Right kidney (tissue), 9 donors: Measurements from ENCODE around the gene REPIN1.

ENCODE experiments used
- DNase-seq: peaks from one replicate; pipeline ENCODE4 v3.0.0-alpha.2; 2016
- long read RNA-seq, 8 donors: transcript quantifications; one replicate each; lab custom pipeline, GENCODE V29; 2026

The REPIN1 gene
- long read RNA-seq, donor 1, transcript REPIN1-202 (1 exons, 2,876 nt) = major isoform, 126 of 148 reads
- long read RNA-seq, donor 1, transcript REPIN1-203 (2 exons, 2,969 nt) = minor isoform, 11 of 148 reads
- long read RNA-seq, donor 1, partial matches to known transcripts = 0 of 148 reads
- long read RNA-seq, donor 1, other reads (novel, unspliced or antisense) = 0 of 148 reads
- long read RNA-seq, donor 2, transcript REPIN1-214 (3 exons, 2,058 nt) = minor isoform, 8 of 83 reads
- long read RNA-seq, donor 2, transcript REPIN1-202 (1 exons, 2,876 nt) = major isoform, 68 of 83 reads
- long read RNA-seq, donor 2, partial matches to known transcripts = 0 of 83 reads
- long read RNA-seq, donor 2, other reads (novel, unspliced or antisense) = 0 of 83 reads
- long read RNA-seq, donor 3, transcript REPIN1-202 (1 exons, 2,876 nt) = major isoform, 62 of 77 reads
- long read RNA-seq, donor 3, transcript REPIN1-203 (2 exons, 2,969 nt) = minor isoform, 5 of 77 reads
- long read RNA-seq, donor 3, partial matches to known transcripts = 0 of 77 reads
- long read RNA-seq, donor 3, other reads (novel, unspliced or antisense) = 0 of 77 reads
- long read RNA-seq, donor 4, transcript REPIN1-202 (1 exons, 2,876 nt) = major isoform, 99 of 121 reads
- long read RNA-seq, donor 4, transcript REPIN1-214 (3 exons, 2,058 nt) = minor isoform, 7 of 121 reads
- long read RNA-seq, donor 4, transcript REPIN1-203 (2 exons, 2,969 nt) = minor isoform, 9 of 121 reads
- long read RNA-seq, donor 4, partial matches to known transcripts = 0 of 121 reads
- long read RNA-seq, donor 4, other reads (novel, unspliced or antisense) = 0 of 121 reads
- long read RNA-seq, donor 5, transcript REPIN1-214 (3 exons, 2,058 nt) = minor isoform, 5 of 122 reads
- long read RNA-seq, donor 5, transcript REPIN1-203 (2 exons, 2,969 nt) = minor isoform, 13 of 122 reads
- long read RNA-seq, donor 5, transcript REPIN1-202 (1 exons, 2,876 nt) = major isoform, 98 of 122 reads
- long read RNA-seq, donor 5, partial matches to known transcripts = 0 of 122 reads
- long read RNA-seq, donor 5, other reads (novel, unspliced or antisense) = 0 of 122 reads
- long read RNA-seq, donor 6, transcript REPIN1-214 (3 exons, 2,058 nt) = minor isoform, 11 of 149 reads
- long read RNA-seq, donor 6, transcript REPIN1-202 (1 exons, 2,876 nt) = major isoform, 118 of 149 reads
- long read RNA-seq, donor 6, transcript REPIN1-203 (2 exons, 2,969 nt) = minor isoform, 14 of 149 reads
- long read RNA-seq, donor 6, partial matches to known transcripts = 0 of 149 reads
- long read RNA-seq, donor 6, other reads (novel, unspliced or antisense) = 0 of 149 reads
- long read RNA-seq, donor 7, transcript REPIN1-203 (2 exons, 2,969 nt) = minor isoform, 13 of 205 reads
- long read RNA-seq, donor 7, transcript REPIN1-214 (3 exons, 2,058 nt) = minor isoform, 9 of 205 reads
- long read RNA-seq, donor 7, transcript REPIN1-202 (1 exons, 2,876 nt) = major isoform, 173 of 205 reads
- long read RNA-seq, donor 7, partial matches to known transcripts = 0 of 205 reads
- long read RNA-seq, donor 7, other reads (novel, unspliced or antisense) = 0 of 205 reads
- long read RNA-seq, donor 8, transcript REPIN1-202 (1 exons, 2,876 nt) = major isoform, 80 of 101 reads
- long read RNA-seq, donor 8, transcript REPIN1-203 (2 exons, 2,969 nt) = minor isoform, 12 of 101 reads
- long read RNA-seq, donor 8, transcript REPIN1-214 (3 exons, 2,058 nt) = minor isoform, 6 of 101 reads
- long read RNA-seq, donor 8, partial matches to known transcripts = 0 of 101 reads
- long read RNA-seq, donor 8, other reads (novel, unspliced or antisense) = 0 of 101 reads

- peak; percentile 96 for DNase-seq
Observed at GRCh38 chr7:150368096-150368883, at the start of gene REPIN1. TSS of gene REPIN1 (plus strand) at chr7:150368822. CDS start at chr7:150369712, 890 bp downstream.

DNA sequence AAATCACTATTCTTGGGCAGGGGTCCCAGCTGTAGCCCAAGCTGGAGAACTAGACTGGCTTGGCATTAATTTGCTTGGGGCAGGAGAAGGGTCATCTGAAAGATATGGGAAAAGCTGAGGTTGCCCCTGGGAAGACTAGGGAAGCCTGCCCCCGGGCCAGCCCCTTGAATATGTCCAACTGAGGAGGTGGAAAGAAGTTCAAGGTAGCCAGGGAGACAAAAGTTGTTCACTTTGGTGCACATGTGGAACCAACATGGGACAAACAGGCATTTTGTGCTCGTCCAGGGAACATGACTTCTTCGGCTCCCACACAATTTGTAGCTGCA, 46.9 kb upstream of the REPIN1 start:
- no peak for DNase-seq

DNA sequence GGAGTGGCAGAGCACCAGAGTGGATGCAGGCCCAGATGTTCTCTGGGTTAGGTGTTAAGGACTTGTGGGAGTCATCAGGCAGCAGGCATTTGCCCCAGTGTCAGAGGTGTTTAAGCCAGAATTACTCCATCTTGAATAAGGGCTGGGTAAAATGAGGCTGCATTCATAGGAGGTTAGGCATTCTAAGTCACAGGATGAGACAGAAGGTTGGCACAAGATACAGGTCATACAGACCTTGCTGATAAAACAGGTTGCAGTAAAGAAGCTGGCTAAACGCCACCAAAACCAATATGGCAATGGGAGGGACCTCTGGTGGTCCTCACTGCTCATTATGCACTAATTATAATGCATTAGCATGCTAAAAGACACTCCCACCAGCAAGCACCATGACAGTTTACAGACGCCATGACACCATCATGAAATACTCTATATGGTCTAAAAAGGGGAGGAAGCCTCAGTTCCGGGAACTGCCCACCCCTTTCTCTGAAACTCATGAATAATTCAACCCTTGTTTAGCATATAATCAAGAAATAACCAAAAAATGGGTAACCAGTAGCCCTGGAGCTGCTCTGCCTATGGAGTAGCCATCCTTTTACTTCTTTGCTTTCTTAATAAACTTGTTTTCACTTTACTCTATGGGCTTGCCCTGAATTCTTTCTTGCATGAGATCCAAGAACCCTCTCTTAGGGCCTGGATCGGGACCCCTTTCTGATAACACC, 46.3 kb upstream of the REPIN1 start:
- DNase-seq = no peak

DNA sequence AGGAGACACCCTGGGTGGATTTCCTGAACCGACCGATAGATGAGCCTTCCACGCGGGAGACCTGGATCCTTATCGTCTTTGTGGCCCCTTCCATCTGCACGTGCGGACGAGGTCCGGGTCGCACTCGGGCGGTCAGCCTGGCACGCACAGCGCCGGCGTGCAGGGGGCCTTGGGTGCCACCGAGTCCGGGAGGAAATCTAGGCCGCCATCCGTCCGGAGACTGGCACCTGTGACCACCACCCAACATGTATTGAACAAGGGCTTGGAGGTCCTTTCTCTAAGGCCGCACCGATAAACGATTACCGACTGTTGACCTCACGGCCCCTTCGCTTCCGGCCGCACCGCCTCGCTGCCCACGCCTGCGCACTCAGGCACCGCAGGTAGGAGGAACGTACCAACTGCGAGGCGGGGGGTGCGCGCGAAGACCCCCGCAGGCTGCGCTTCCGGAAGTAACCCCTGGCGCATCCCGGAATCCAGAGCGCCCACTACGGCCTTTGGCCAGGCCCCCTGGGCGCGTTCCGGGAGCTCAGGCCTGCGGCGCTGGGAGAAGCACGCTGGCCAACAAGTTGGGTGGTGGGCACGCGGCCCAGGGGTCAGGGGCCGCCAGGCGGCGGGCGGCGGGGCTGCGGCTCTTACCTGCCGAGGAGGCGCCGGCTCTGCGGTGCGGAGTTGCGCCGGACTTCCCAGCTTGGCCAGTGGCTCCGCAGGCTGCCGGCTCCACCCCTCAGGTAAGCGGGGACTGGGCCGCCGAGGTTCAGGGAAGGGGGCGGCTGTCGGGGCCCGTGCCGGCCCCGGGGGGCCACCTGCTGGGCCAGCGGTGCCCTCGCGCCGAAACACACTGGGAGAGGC, 45.6 kb upstream of the REPIN1 start, which contains the start of the genes ACTR3C and LRRC61:
Gene ACTR3C, minus strand, starts transcription at position 713 of the 849 bp plus-strand sequence. CDS start 28,249 bp downstream, outside the sequence.
Gene LRRC61, plus strand, starts transcription at position 523 of the 849 bp plus-strand sequence. CDS start 13,507 bp downstream, outside the sequence.
- DNase-seq = peak; percentile 88

DNA sequence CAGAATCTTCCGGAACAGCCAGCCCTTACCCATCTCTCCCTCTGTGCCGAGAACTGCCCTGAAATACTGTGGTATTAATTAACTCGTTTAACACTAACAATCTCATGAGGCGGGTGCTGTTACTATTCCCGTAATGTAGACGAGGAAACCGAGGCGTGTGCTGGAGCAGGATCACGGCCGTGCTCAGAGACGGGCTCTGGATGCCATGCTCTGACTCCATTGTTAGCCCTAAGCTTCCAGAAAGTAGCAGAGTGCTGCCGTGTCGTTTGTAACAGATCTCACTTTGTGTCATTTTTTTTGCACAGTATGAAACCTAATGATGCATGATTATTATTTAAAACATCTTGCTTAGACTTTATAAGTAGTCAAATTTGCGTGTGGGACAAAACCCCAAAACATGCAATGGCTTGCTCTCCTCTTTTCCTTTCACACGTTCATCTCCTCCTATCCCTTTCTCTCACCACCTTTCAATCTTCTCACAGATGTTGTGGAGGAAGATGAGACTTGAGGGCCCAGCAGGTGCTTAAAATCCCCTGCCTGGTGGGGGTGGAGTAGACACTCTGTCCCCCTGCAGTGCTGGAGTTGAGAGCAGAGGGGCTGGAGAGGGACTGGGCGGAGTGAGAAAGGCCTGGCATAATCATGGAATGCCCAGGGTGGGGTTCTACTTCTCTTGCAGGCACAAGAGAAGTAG, 44.8 kb upstream of the REPIN1 start:
- peak; percentile 53 for DNase-seq

DNA sequence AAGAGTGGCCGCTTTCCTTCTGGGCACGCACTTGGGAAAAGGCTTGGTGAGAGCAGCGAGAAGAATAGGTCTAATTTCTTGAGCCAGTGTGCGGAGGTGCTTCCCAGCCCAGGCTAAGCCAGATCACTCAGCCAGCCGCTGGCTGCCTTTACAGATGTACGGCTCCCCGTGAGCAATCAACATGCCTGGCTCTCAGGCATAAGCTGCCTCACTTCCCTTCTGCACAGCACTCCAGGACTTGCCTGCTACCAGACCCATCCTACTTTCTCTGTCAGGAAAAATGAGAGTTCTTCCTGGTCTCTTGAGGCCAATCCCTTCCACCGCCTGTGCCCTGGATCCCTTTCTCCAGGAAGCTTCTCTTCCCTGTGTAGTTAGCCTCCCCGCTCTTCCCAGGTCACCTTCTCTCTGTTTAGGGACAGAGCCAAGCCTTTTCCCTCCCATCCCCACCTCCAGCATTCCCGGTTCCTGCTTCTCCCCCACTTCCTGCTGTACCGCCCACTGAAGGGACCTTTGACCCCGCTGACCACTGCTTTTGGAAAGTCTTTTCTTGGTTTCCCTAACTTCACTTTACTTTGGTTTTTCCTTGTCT, 44.2 kb upstream of the REPIN1 start:
- no peak for DNase-seq

DNA sequence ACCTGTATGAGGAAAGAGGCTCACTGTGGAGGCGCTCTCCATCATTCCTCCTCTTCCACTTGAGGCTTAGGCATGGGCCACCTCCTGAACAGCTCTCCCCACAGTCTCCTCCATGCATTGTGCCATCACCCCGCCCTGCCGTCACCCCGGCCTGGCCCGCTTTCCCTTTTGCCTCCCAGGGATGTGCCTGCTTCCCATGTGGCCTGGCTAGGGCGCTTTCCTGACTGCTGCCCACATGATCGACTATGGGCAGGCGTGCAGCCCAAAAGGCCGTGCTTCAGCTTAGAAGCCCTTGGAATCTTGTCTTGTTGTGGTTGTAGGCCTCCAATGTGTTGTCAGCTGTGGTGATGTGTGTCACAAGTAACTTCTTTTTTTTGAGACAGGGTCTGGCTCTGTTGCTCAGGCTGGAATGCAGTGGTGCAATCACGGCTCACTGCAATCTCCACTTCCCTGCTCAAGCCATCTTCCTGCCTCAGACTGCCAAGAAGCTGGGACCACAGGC, 43.5 kb upstream of the REPIN1 start:
- DNase-seq = no peak

- DNase-seq = no peak
Observed at GRCh38 chr7:150325901-150326300, 42.7 kb upstream of the REPIN1 start.

- no peak for DNase-seq
Observed at GRCh38 chr7:150326657-150327268, 41.9 kb upstream of the REPIN1 start.

DNA sequence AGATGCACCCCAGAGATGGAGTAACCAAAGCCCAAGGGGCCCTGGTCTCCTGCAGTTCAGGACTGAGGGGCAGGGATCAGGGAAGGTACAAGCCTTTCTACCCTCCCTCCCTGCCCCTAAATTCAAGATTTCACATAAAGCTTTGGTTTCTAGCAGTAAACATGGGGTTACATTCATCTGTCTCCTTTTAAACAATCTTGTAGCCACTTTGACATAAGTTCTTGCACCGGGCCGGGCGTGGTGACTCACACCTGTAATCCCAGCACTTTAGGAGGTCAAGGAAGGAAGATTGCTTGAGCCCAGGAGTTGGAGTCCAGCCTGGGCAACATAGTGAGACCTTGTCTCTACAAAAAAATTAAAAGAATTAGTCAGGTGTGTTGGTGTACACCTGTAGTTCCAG, 41.3 kb upstream of the REPIN1 start:
- DNase-seq = no peak

- no peak for DNase-seq
Observed at GRCh38 chr7:150329331-150330120, 39.1 kb upstream of the REPIN1 start.

- no peak for DNase-seq
Observed at GRCh38 chr7:150330211-150330885, 38.3 kb upstream of the REPIN1 start.

GRCh38 chr7:150332852-150333635, 35.6 kb upstream of the REPIN1 start:
- DNase-seq = no peak

DNA sequence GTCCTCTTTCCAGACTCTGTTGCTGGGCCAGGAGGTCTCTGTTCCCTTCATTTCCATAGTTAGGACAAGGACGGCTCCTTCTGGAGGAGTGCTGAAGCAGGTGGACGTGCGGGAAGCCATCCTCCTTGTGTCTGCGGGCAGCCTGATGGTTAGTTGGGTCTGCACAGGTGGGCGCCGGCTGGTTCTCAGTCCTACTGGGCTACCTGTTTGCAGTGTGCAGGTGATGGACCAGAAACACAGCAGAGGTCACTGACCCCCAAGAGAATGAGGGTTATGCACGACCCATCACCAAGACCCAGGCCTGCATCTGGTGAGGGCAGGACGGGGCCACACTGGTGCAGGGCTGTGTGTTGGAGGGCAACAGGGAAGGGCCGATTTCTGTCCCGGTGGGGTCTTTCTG, 35.0 kb upstream of the REPIN1 start:
- DNase-seq = no peak

DNA sequence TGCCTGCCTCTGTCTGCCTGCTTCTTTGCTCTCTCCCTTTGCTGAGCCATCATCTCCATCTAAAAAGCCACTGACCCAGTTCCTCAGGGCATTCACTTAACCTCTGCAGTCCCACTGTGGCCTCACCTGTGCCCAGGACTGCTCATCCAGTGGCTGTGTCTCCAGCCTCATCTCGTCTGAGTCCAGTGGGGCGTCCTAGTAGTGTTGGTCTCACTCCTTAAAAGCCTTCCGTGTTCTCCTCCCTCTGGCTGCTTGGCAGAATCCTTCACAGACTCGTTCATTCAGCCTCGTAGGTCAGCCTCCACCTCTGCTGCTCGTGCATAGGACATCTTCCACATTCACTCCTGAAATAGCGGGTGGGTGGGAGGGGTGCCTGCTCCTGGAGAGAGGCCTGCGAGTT, 34.5 kb upstream of the REPIN1 start:
- no peak for DNase-seq
